COLO668 (cell line): ENCODE results near the gene ZNF189.
A peak's percentile ranks its signal among the peaks of the same experiment; 100 is the strongest.

ENCODE experiments used
- DNase-seq: peaks from one replicate; lab custom pipeline; 2025; ENCODE audit not compliant: unreplicated experiment; lab: John Stamatoyannopoulos, UW

ZNF189 gene

GRCh38 chr9:101448680-101449070, 50.0 kb downstream of the ZNF189 start:
- no peak for DNase-seq

- peak; percentile 83 for DNase-seq
Observed at GRCh38 chr9:101449071-101449721, 50.5 kb downstream of the ZNF189 start.

GRCh38 chr9:101450931-101451330, 52.3 kb downstream of the ZNF189 start:
- DNase-seq: no peak

GRCh38 chr9:101451498-101451897, 52.8 kb downstream of the ZNF189 start:
- no peak for DNase-seq

GRCh38 chr9:101453776-101454570, 55.3 kb downstream of the ZNF189 start:
- DNase-seq: no peak

GRCh38 chr9:101455656-101456240, 57.1 kb downstream of the ZNF189 start:
- no peak for DNase-seq

- no peak for DNase-seq
Observed at GRCh38 chr9:101457003-101457402, 58.4 kb downstream of the ZNF189 start.

GRCh38 chr9:101458963-101459631, 60.4 kb downstream of the ZNF189 start:
- DNase-seq: peak; percentile 21
